Transverse colon (tissue), 4 donors: ENCODE data around the gene CEPT1. TPM values are rescaled to one million over a fixed set of nuclear protein-coding genes. Genes with fewer than 3 reads are reported as not detected.

Experiments used
- DNase-seq: peaks from one replicate; pipeline ENCODE4 v3.0.0-alpha.2; 2019
- H3K27ac ChIP-seq, 4 donors: fragments of 200-600 bp; sonication (generic); 2 replicates each; pipeline ENCODE4 v1.5.1; 2016 to 2018; ENCODE audit warnings: inconsistent platforms in 4 of 4
- H3K27me3 ChIP-seq: fragments of 200-600 bp; sonication (generic); 2 replicates; pipeline ENCODE4 v1.5.1; 2017; ENCODE audit warnings: inconsistent platforms
- H3K36me3 ChIP-seq, 4 donors: fragments of 200-600 bp; sonication (generic); 2 replicates each; pipeline ENCODE4 v1.5.1; 2017 to 2019; ENCODE audit warnings: inconsistent platforms in 4 of 4
- H3K4me1 ChIP-seq, 4 donors: fragments of 200-600 bp; sonication (generic); 2 replicates each; pipeline ENCODE4 v1.5.1; 2017 to 2020; ENCODE audit warnings: inconsistent platforms in 4 of 4
- H3K4me3 ChIP-seq, 4 donors: fragments of 200-600 bp; sonication (generic); 1 replicate in 1 of 4; 2 replicates in 3 of 4; pipeline versions ENCODE4 v1.5.1 to v1.6.1; 2017 to 2019; ENCODE audit warnings: inconsistent platforms in 4 of 4
- H3K9me3 ChIP-seq, 2 donors: fragments of 200-600 bp; sonication (generic); 2 replicates each; pipeline ENCODE4 v1.5.1; 2017 to 2019; ENCODE audit warnings: inconsistent platforms in 2 of 2
- EP300 ChIP-seq: sonication (generic); formaldehyde crosslinking; IDR thresholded peaks from one replicate; pipeline ENCODE4 v1.6.1; 2017; ENCODE audit warnings: antibody characterized with exemption, low read depth
- POLR2A ChIP-seq: fragments of 450-650 bp; IDR thresholded peaks from one replicate; pipeline ENCODE4 v1.6.1; 2016; ENCODE audit warnings: antibody characterized with exemption, mild to moderate bottlenecking, moderate library complexity
- POLR2AphosphoS5 ChIP-seq, 3 donors: sonication (generic); formaldehyde crosslinking; IDR thresholded peaks; one replicate each; pipeline ENCODE4 v1.6.1; 2016; ENCODE audit warnings: antibody characterized with exemption in 3 of 3
- WGBS, 2 donors: methylation state at CpG; one replicate each; pipeline ENCODE4 v1.1.5; 2018; ENCODE audit warnings: low coverage in 1 of 2; 5-methylcytosine and 5-hydroxymethylcytosine counted together
- in situ Hi-C, 4 donors: fragments of 200-750 bp; cut with MboI; loops; one replicate each; pipeline versions ENCODE4 v1.15.0 to v1.15.1; 2017; ENCODE audit warnings: low sequenced_read_pairs in 3 of 4, low pct_ligation_motif_present in 1 of 4, low pct_unique_long_range_greater_than_20kb in 1 of 4
- intact Hi-C: fragments of 100-400 bp; cut with DNase I; formaldehyde crosslinking; loops from one replicate; pipeline ENCODE4 v1.15.1; 2023; ENCODE audit warnings: low total_unique reads
- total RNA-seq, 4 donors: library from RNA; depleted of rRNA; stranded (reverse); fragments of >200 nt; gene quantifications; one replicate each; pipeline ENCODE4 v1.1.0, GENCODE V29; 2016
- TF ChIP-seq, protein P1 (sequence below), 5 experiments: fragments of 200-600 bp in 3 of 5; fragments of 450-650 bp in 2 of 5; sonication (generic) in 3 of 5; IDR thresholded peaks; 1 replicate in 2 of 5; 2 replicates in 3 of 5; pipeline ENCODE4 v1.5.1; 2016 to 2017; ENCODE audit warnings: antibody characterized with exemption in 5 of 5, inconsistent platforms in 3 of 5, mild to moderate bottlenecking in 2 of 5, moderate library complexity in 1 of 5

CEPT1 gene
- total RNA-seq, 4 donors from 2014 or later = 11.2 to 55.6 (median 26.9) TPM

DNA sequence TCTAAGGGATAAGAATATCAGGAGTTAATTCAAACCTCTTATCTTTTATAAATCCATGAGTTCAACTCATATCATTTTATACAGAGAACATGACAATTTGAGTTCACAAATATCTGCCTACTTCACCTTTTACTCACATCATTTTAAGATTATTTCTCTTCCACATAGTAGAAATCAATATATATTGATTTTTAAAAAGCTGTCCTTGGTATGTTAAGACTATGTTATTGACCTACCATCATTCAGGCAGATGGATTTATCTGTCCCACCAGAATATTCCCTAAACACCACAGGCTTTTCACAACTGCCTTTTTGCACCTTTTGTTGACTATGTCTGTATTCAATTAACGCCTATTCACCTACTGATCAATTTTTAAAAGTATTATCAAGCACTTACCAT lies 13.7 kb upstream of the CEPT1 start:
- no peak overlapping the region for H3K27ac ChIP-seq
- no peaks in the 10 kb centered on the region for H3K4me1 ChIP-seq
- no peak overlapping the region for H3K4me3 ChIP-seq
- no peak for DNase-seq
- peaks cover 0 to 27% (median 7%) of the 10 kb centered on the region in 4 donors for H3K36me3 ChIP-seq
- H3K9me3 ChIP-seq = no peaks in the 10 kb centered on the region
- no peaks in the 10 kb centered on the region for H3K27me3 ChIP-seq
- TF ChIP-seq, protein P1, sequence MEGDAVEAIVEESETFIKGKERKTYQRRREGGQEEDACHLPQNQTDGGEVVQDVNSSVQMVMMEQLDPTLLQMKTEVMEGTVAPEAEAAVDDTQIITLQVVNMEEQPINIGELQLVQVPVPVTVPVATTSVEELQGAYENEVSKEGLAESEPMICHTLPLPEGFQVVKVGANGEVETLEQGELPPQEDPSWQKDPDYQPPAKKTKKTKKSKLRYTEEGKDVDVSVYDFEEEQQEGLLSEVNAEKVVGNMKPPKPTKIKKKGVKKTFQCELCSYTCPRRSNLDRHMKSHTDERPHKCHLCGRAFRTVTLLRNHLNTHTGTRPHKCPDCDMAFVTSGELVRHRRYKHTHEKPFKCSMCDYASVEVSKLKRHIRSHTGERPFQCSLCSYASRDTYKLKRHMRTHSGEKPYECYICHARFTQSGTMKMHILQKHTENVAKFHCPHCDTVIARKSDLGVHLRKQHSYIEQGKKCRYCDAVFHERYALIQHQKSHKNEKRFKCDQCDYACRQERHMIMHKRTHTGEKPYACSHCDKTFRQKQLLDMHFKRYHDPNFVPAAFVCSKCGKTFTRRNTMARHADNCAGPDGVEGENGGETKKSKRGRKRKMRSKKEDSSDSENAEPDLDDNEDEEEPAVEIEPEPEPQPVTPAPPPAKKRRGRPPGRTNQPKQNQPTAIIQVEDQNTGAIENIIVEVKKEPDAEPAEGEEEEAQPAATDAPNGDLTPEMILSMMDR (IDR thresholded peaks at IDR 0.05) = no peak
- TF ChIP-seq POLR2A (no peak), POLR2AphosphoS5 (IDR thresholded peaks at IDR 0.05) (no peak), EP300 (no peak)
- WGBS, 2 donors = 97 to 100% methylated on average over 1 of the region's 1 CpG
- in situ Hi-C loops = no loop called here
- intact Hi-C loops = no loop called here

DNA sequence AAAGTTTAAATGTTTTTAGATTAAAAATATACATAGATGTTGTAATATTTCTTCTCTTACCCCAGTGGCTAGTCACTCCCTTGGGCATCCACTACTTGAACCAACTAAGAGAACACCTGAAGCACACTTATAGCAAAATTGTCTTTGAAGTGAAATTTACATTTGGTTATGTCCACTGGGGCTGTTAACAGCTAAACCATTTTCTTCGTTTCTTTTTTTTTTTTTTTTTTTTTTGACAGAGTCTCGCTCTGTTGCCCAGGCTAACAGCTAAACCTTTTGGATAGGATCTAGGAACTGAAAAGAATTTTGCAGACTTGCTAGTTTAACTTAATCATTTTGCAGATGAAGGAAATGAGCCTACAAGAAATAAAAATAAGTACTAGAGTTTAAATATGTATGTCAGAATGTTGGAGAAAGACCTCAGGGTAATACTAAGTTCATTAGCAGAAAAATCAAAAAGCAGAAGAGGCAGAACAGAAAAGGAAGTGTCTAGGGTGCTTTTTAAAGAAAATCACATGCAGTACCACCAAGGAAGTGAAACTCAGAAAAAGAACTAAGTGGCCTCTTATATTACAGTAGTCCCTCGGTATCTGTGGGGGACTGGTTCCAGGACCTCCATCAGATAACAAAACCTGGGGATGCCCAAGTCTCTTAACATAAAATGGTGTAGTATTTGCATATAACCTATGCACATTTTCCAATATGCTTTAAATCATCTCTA lies 11.9 kb upstream of the CEPT1 start:
- Histone ChIP-seq H3K27me3 (no peaks in the 10 kb centered on the region), H3K9me3 (no peaks in the 10 kb centered on the region), H3K4me3 (no peak overlapping the region), H3K27ac (peak overlapping the region in 2 of 4 donors; percentile 4 to 29), H3K4me1 (no peaks in the 10 kb centered on the region), H3K36me3 (peaks cover 0 to 27% (median 7%) of the 10 kb centered on the region in 4 donors)
- intact Hi-C loops (no loop called here), in situ Hi-C loops (no loop called here)
- no peak for DNase-seq
- TF ChIP-seq POLR2AphosphoS5 (IDR thresholded peaks at IDR 0.05) (no peak), POLR2A (no peak), EP300 (no peak)
- TF ChIP-seq, protein P1 (IDR thresholded peaks at IDR 0.05) = no peak
- 79 to 89% methylated on average over 3 of the region's 3 CpGs for WGBS, 2 donors

DNA sequence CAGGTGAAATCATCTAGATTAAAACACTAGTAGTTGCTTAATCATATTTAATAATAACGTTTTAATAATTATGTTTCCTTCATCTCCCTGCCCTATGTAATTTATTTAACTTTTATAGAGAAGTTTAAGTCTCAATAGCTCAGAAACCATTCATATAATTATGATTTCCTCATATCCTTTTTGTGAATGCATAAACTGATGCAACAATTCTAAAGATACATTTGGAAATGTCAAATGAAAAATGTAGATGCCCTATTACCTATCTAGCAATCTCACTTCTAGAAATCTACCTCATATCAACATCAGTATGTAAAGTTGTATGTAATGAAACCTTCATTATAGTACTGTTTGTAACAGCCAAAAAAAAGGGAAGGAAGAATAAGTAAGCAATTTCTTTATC lies 10.6 kb upstream of the CEPT1 start:
- Histone ChIP-seq H3K27ac (peak overlapping the region in 1 of 4 donors; percentile 29), H3K4me1 (no peaks in the 10 kb centered on the region), H3K27me3 (no peaks in the 10 kb centered on the region), H3K36me3 (peaks cover 0 to 21% (median 7%) of the 10 kb centered on the region in 4 donors), H3K9me3 (no peaks in the 10 kb centered on the region), H3K4me3 (no peak overlapping the region)
- 62 to 78% methylated on average over 1 of the region's 1 CpG for WGBS, 2 donors
- intact Hi-C loops (no loop called here), in situ Hi-C loops (no loop called here)
- no peak for DNase-seq
- TF ChIP-seq, protein P1 (IDR thresholded peaks at IDR 0.05) = no peak
- TF ChIP-seq POLR2AphosphoS5 (IDR thresholded peaks at IDR 0.05) (no peak), EP300 (no peak), POLR2A (no peak)

DNA sequence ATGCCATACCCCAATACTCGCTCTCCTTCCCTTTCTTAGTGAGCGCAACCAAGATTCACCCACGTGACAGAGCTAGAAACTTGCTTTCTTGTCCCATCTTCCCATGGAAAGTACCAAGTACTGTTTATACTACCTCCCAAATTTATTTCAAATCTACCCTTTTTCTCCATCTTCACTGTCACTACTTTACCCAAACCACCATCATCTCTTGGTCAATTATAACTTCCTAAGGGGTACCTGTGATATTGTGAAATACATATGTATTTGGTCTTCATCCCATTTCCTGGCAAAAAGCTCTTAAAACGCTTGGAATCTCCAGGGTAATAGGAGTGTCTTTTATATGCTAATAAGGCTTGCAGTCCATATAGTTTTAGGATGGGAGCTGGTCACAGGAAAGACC lies 8.3 kb upstream of the CEPT1 start:
- TF ChIP-seq, protein P1 (IDR thresholded peaks at IDR 0.05) = no peak
- TF ChIP-seq EP300 (no peak), POLR2AphosphoS5 (IDR thresholded peaks at IDR 0.05) (no peak), POLR2A (no peak)
- H3K4me1 ChIP-seq = no peaks in the 10 kb centered on the region
- H3K27me3 ChIP-seq = no peaks in the 10 kb centered on the region
- H3K4me3 ChIP-seq = no peak overlapping the region
- H3K36me3 ChIP-seq = peaks cover 0 to 18% (median 4%) of the 10 kb centered on the region in 4 donors
- no peak overlapping the region for H3K27ac ChIP-seq
- intact Hi-C loops = loop anchor here (5.0 kb wide), 1 partner anchor 164 kb away; no protein-coding TSS in a partner anchor
- H3K9me3 ChIP-seq = no peaks in the 10 kb centered on the region
- WGBS, 2 donors = 84 to 98% methylated on average over 3 to 4 of the region's 4 CpGs
- in situ Hi-C loops = no loop called here
- DNase-seq = no peak
